ENCODE measurements around the gene WDHD1.
"Not testable (repeated sequence)": the region's sequence is repeated elsewhere in the genome, so short reads cannot be mapped to it uniquely, and the experiment has no call there.

The WDHD1 gene

GRCh38 chr14:54909817-54910558 lies 116.9 kb downstream of the WDHD1 start:
- no peak overlapping the region for H3K9ac ChIP-seq (ENCODE audit: low read length in 2 of 2)
- no peaks in the 10 kb centered on the region for H3K36me3 ChIP-seq (ENCODE audit: control insufficient read depth in 2 of 2, insufficient read depth in 2 of 2, low read length in 2 of 2)
- no peaks in the 10 kb centered on the region for H3K27me3 ChIP-seq (ENCODE audit: control insufficient read depth in 1 of 2, insufficient read depth in 2 of 2, low read length in 2 of 2)
- H3K27ac ChIP-seq (ENCODE audit: low read length) = no peak overlapping the region
- H3K4me1 ChIP-seq (ENCODE audit: control insufficient read depth, insufficient read depth, low read length) = no peaks in the 10 kb centered on the region
- no peaks in the 10 kb centered on the region for H3K9me3 ChIP-seq (ENCODE audit: control insufficient read depth in 2 of 2, low read length in 2 of 2)
- H3K4me3 ChIP-seq (ENCODE audit: low read length in 2 of 2) = no peak overlapping the region

GRCh38 chr14:54908973-54909372 lies 117.9 kb downstream of the WDHD1 start:
- not testable (repeated sequence) for H3K4me1 ChIP-seq (ENCODE audit: control insufficient read depth, insufficient read depth, low read length); H3K9me3 ChIP-seq (ENCODE audit: control insufficient read depth in 2 of 2, low read length in 2 of 2); H3K27me3 ChIP-seq (ENCODE audit: control insufficient read depth in 1 of 2, insufficient read depth in 2 of 2, low read length in 2 of 2); H3K9ac ChIP-seq (ENCODE audit: low read length in 2 of 2); H3K4me3 ChIP-seq (ENCODE audit: low read length in 2 of 2); H3K27ac ChIP-seq (ENCODE audit: low read length); H3K36me3 ChIP-seq (ENCODE audit: control insufficient read depth in 2 of 2, insufficient read depth in 2 of 2, low read length in 2 of 2)

GRCh38 chr14:54908190-54908589 lies 118.7 kb downstream of the WDHD1 start:
- H3K9me3 ChIP-seq (ENCODE audit: control insufficient read depth in 2 of 2, low read length in 2 of 2) = no peaks in the 10 kb centered on the region
- peaks cover under 1% of the 10 kb centered on the region for H3K4me1 ChIP-seq (ENCODE audit: control insufficient read depth, insufficient read depth, low read length)
- no peaks in the 10 kb centered on the region for H3K36me3 ChIP-seq (ENCODE audit: control insufficient read depth in 2 of 2, insufficient read depth in 2 of 2, low read length in 2 of 2)
- H3K27ac ChIP-seq (ENCODE audit: low read length) = no peak overlapping the region
- H3K27me3 ChIP-seq (ENCODE audit: control insufficient read depth in 1 of 2, insufficient read depth in 2 of 2, low read length in 2 of 2) = no peaks in the 10 kb centered on the region
- H3K9ac ChIP-seq (ENCODE audit: low read length in 2 of 2) = no peak overlapping the region
- H3K4me3 ChIP-seq (ENCODE audit: low read length in 2 of 2) = no peak overlapping the region

GRCh38 chr14:54906075-54906474 lies 120.8 kb downstream of the WDHD1 start:
- Histone ChIP-seq H3K27ac (ENCODE audit: low read length) (no peak overlapping the region), H3K36me3 (ENCODE audit: control insufficient read depth in 2 of 2, insufficient read depth in 2 of 2, low read length in 2 of 2) (no peaks in the 10 kb centered on the region), H3K9me3 (ENCODE audit: control insufficient read depth in 2 of 2, low read length in 2 of 2) (no peaks in the 10 kb centered on the region), H3K27me3 (ENCODE audit: control insufficient read depth in 1 of 2, insufficient read depth in 2 of 2, low read length in 2 of 2) (peaks cover 6 to 13% of the 10 kb centered on the region in 2 donors), H3K4me3 (ENCODE audit: low read length in 2 of 2) (no peak overlapping the region), H3K9ac (ENCODE audit: low read length in 2 of 2) (no peak overlapping the region), H3K4me1 (ENCODE audit: control insufficient read depth, insufficient read depth, low read length) (peaks cover 15% of the 10 kb centered on the region)

GRCh38 chr14:54902521-54903420 lies 124.1 kb downstream of the WDHD1 start, which contains the start of gene GCH1:
GCH1 (minus strand) TSS chr14:54902826; CDS start chr14:54902663, 163 bp downstream.
- peaks cover 6 to 17% of the 10 kb centered on the region in 2 donors for H3K27me3 ChIP-seq (ENCODE audit: control insufficient read depth in 1 of 2, insufficient read depth in 2 of 2, low read length in 2 of 2)
- H3K9ac ChIP-seq (ENCODE audit: low read length in 2 of 2) = peak within 1 kb of the TSS; percentile 36 to 64
- H3K9me3 ChIP-seq (ENCODE audit: control insufficient read depth in 2 of 2, low read length in 2 of 2) = no peaks in the 10 kb centered on the region
- H3K36me3 ChIP-seq (ENCODE audit: control insufficient read depth in 2 of 2, insufficient read depth in 2 of 2, low read length in 2 of 2) = no peaks in the 10 kb centered on the region
- H3K27ac ChIP-seq (ENCODE audit: low read length) = peak within 1 kb of the TSS; percentile 31
- peaks cover 15% of the 10 kb centered on the region for H3K4me1 ChIP-seq (ENCODE audit: control insufficient read depth, insufficient read depth, low read length)
- peak within 1 kb of the TSS; percentile 75 to 81 for H3K4me3 ChIP-seq (ENCODE audit: low read length in 2 of 2)

- Histone ChIP-seq H3K27ac (ENCODE audit: low read length) (peak overlapping the region; percentile 31), H3K9ac (ENCODE audit: low read length in 2 of 2) (peak overlapping the region; percentile 13 to 64), H3K9me3 (ENCODE audit: control insufficient read depth in 2 of 2, low read length in 2 of 2) (no peaks in the 10 kb centered on the region), H3K4me1 (ENCODE audit: control insufficient read depth, insufficient read depth, low read length) (peaks cover 15% of the 10 kb centered on the region), H3K36me3 (ENCODE audit: control insufficient read depth in 2 of 2, insufficient read depth in 2 of 2, low read length in 2 of 2) (no peaks in the 10 kb centered on the region), H3K27me3 (ENCODE audit: control insufficient read depth in 1 of 2, insufficient read depth in 2 of 2, low read length in 2 of 2) (peaks cover 6 to 20% of the 10 kb centered on the region in 2 donors), H3K4me3 (ENCODE audit: low read length in 2 of 2) (peak overlapping the region; percentile 75 to 81)
Observed at GRCh38 chr14:54902143-54902520, 124.8 kb downstream of the WDHD1 start.

- Histone ChIP-seq H3K27me3 (ENCODE audit: control insufficient read depth in 1 of 2, insufficient read depth in 2 of 2, low read length in 2 of 2) (peaks cover 6 to 20% of the 10 kb centered on the region in 2 donors), H3K4me3 (ENCODE audit: low read length in 2 of 2) (peak overlapping the region; percentile 75 to 81), H3K9me3 (ENCODE audit: control insufficient read depth in 2 of 2, low read length in 2 of 2) (no peaks in the 10 kb centered on the region), H3K9ac (ENCODE audit: low read length in 2 of 2) (peak overlapping the region; percentile 29 to 64), H3K36me3 (ENCODE audit: control insufficient read depth in 2 of 2, insufficient read depth in 2 of 2, low read length in 2 of 2) (no peaks in the 10 kb centered on the region), H3K4me1 (ENCODE audit: control insufficient read depth, insufficient read depth, low read length) (peaks cover 15% of the 10 kb centered on the region), H3K27ac (ENCODE audit: low read length) (no peak overlapping the region)
Observed at GRCh38 chr14:54901380-54902142, 125.3 kb downstream of the WDHD1 start.

GRCh38 chr14:54899573-54899972 lies 127.3 kb downstream of the WDHD1 start:
- H3K4me1 ChIP-seq (ENCODE audit: control insufficient read depth, insufficient read depth, low read length) = peaks cover 15% of the 10 kb centered on the region
- H3K4me3 ChIP-seq (ENCODE audit: low read length in 2 of 2) = no peak overlapping the region
- no peaks in the 10 kb centered on the region for H3K9me3 ChIP-seq (ENCODE audit: control insufficient read depth in 2 of 2, low read length in 2 of 2)
- H3K9ac ChIP-seq (ENCODE audit: low read length in 2 of 2) = no peak overlapping the region
- no peak overlapping the region for H3K27ac ChIP-seq (ENCODE audit: low read length)
- no peaks in the 10 kb centered on the region for H3K36me3 ChIP-seq (ENCODE audit: control insufficient read depth in 2 of 2, insufficient read depth in 2 of 2, low read length in 2 of 2)
- H3K27me3 ChIP-seq (ENCODE audit: control insufficient read depth in 1 of 2, insufficient read depth in 2 of 2, low read length in 2 of 2) = peaks cover 6 to 20% of the 10 kb centered on the region in 2 donors

- not testable (repeated sequence) for H3K4me3 ChIP-seq (ENCODE audit: low read length in 2 of 2); H3K36me3 ChIP-seq (ENCODE audit: control insufficient read depth in 2 of 2, insufficient read depth in 2 of 2, low read length in 2 of 2); H3K9ac ChIP-seq (ENCODE audit: low read length in 2 of 2); H3K9me3 ChIP-seq (ENCODE audit: control insufficient read depth in 2 of 2, low read length in 2 of 2); H3K27ac ChIP-seq (ENCODE audit: low read length)
- Histone ChIP-seq H3K27me3 (ENCODE audit: control insufficient read depth in 1 of 2, insufficient read depth in 2 of 2, low read length in 2 of 2) (peaks cover 6 to 20% of the 10 kb centered on the region in 2 donors), H3K4me1 (ENCODE audit: control insufficient read depth, insufficient read depth, low read length) (peaks cover 12% of the 10 kb centered on the region)
Observed at GRCh38 chr14:54897809-54898555, 128.9 kb downstream of the WDHD1 start.

- Histone ChIP-seq H3K4me1 (ENCODE audit: control insufficient read depth, insufficient read depth, low read length) (no peaks in the 10 kb centered on the region), H3K36me3 (ENCODE audit: control insufficient read depth in 2 of 2, insufficient read depth in 2 of 2, low read length in 2 of 2) (no peaks in the 10 kb centered on the region), H3K9me3 (ENCODE audit: control insufficient read depth in 2 of 2, low read length in 2 of 2) (no peaks in the 10 kb centered on the region), H3K9ac (ENCODE audit: low read length in 2 of 2) (no peak overlapping the region), H3K27ac (ENCODE audit: low read length) (no peak overlapping the region), H3K27me3 (ENCODE audit: control insufficient read depth in 1 of 2, insufficient read depth in 2 of 2, low read length in 2 of 2) (peaks cover 0 to 3% of the 10 kb centered on the region in 2 donors), H3K4me3 (ENCODE audit: low read length in 2 of 2) (no peak overlapping the region)
Observed at GRCh38 chr14:54895683-54896082, 131.2 kb downstream of the WDHD1 start.
